Liver (tissue), 9 donors: ENCODE results near the gene RGS12. TPM values are rescaled to one million over a fixed set of nuclear protein-coding genes. Genes with fewer than 3 reads are reported as not detected.

ENCODE experiments used
- DNase-seq: peaks from one replicate; pipeline ENCODE4 v3.0.0-alpha.2; 2017; ENCODE audit warnings: low spot score
- H3K27ac ChIP-seq, 2 donors: one replicate each; pipeline ENCODE4 v1.7.0; 2013; ENCODE audit warnings: inconsistent platforms in 2 of 2, low read length in 2 of 2, control low read depth in 1 of 2, low read depth in 1 of 2, mild to moderate bottlenecking in 1 of 2
- H3K27me3 ChIP-seq, 4 donors: one replicate each; pipeline versions ENCODE4 v1.6.1 to v1.7.0; 2013; ENCODE audit warnings: low read length in 3 of 4, inconsistent platforms in 1 of 4, mild to moderate bottlenecking in 1 of 4, moderate library complexity in 1 of 4; ENCODE audit not compliant: control insufficient read depth in 4 of 4, insufficient read depth in 4 of 4
- H3K36me3 ChIP-seq, 4 donors: one replicate each; pipeline versions ENCODE4 v1.6.1 to v1.7.0; 2013; ENCODE audit warnings: low read length in 3 of 4, mild to moderate bottlenecking in 3 of 4, low read depth in 1 of 4, moderate library complexity in 1 of 4; ENCODE audit not compliant: control insufficient read depth in 4 of 4, insufficient read depth in 3 of 4
- H3K4me1 ChIP-seq, 4 donors: one replicate each; pipeline versions ENCODE4 v1.6.1 to v1.7.0; 2013; ENCODE audit warnings: low read length in 3 of 4, mild to moderate bottlenecking in 3 of 4, moderate library complexity in 1 of 4; ENCODE audit not compliant: control insufficient read depth in 4 of 4, insufficient read depth in 4 of 4
- H3K4me3 ChIP-seq, 3 donors: one replicate each; pipeline versions ENCODE4 v1.6.1 to v1.7.0; 2013; ENCODE audit warnings: low read length in 3 of 3, control low read depth in 1 of 3, low read depth in 1 of 3, mild to moderate bottlenecking in 1 of 3
- H3K9ac ChIP-seq, 2 donors: one replicate each; pipeline ENCODE4 v1.7.0; 2013; ENCODE audit warnings: low read length in 2 of 2, mild to moderate bottlenecking in 2 of 2, moderate library complexity in 2 of 2, control low read depth in 1 of 2, low read depth in 1 of 2
- H3K9me3 ChIP-seq, 4 donors: one replicate each; pipeline versions ENCODE4 v1.6.1 to v1.7.0; 2013; ENCODE audit warnings: low read length in 3 of 4; ENCODE audit not compliant: control insufficient read depth in 4 of 4
- EGR1 ChIP-seq, 2 donors: IDR thresholded peaks; 2 replicates each; pipeline ENCODE4 v1.6.1; 2016 to 2018; ENCODE audit warnings: antibody characterized with exemption in 2 of 2, low read depth in 2 of 2
- FOXA1 ChIP-seq: IDR thresholded peaks from 2 replicates; pipeline ENCODE4 v1.6.1; 2016; ENCODE audit warnings: antibody characterized with exemption
- FOXA2 ChIP-seq: IDR thresholded peaks from 2 replicates; pipeline ENCODE4 v1.6.1; 2016; ENCODE audit warnings: antibody characterized with exemption
- GABPA ChIP-seq, 2 donors: IDR thresholded peaks in 1 of 2; conservative IDR thresholded peaks in 1 of 2; 2 replicates each; pipeline ENCODE4 v1.6.1; 2016; ENCODE audit warnings: antibody characterized with exemption in 2 of 2, mild to moderate bottlenecking in 1 of 2, moderate library complexity in 1 of 2
- HNF4G ChIP-seq: IDR thresholded peaks from 2 replicates; pipeline ENCODE4 v1.6.1; 2016; ENCODE audit warnings: antibody characterized with exemption
- RAD21 ChIP-seq, 2 donors: IDR thresholded peaks; 2 replicates each; pipeline ENCODE4 v1.6.1; 2016; ENCODE audit warnings: antibody characterized with exemption in 2 of 2, mild to moderate bottlenecking in 2 of 2
- RXRA ChIP-seq, 2 donors: IDR thresholded peaks; 2 replicates each; pipeline ENCODE4 v1.6.1; 2017 to 2018; ENCODE audit warnings: antibody characterized with exemption in 2 of 2, mild to moderate bottlenecking in 1 of 2
- SP1 ChIP-seq: IDR thresholded peaks from 2 replicates; pipeline ENCODE4 v1.6.1; 2018; ENCODE audit warnings: antibody characterized with exemption, mild to moderate bottlenecking
- WGBS: extraction: QIAGEN DNeasy Blood & Tissue Kit; methylation state at CpG from one replicate; pipeline ENCODE4 v1.1.7; 2013; 5-methylcytosine and 5-hydroxymethylcytosine counted together
- polyA plus RNA-seq, 2 donors: library from polyadenylated mRNA; stranded (reverse) in 1 of 2; unstranded in 1 of 2; fragments of 200-250 nt in 1 of 2; fragments of >200 nt in 1 of 2; fragmentation: Nextera tagmentation in 1 of 2; extraction: Ambion mirVana in 1 of 2; gene quantifications; one replicate each; pipeline versions ENCODE4 v1.2.1 to v1.2.3, GENCODE V29; 2013 to 2015
- total RNA-seq, 2 donors: library from RNA; depleted of rRNA; stranded (reverse); fragments of >200 nt; gene quantifications; one replicate each; pipeline ENCODE4 v1.2.3, GENCODE V29; 2014
- TF ChIP-seq, protein P1 (sequence below): IDR thresholded peaks from 2 replicates; pipeline ENCODE4 v1.6.1; 2016; ENCODE audit warnings: antibody characterized with exemption
- TF ChIP-seq, protein P2 (sequence below): IDR thresholded peaks from 2 replicates; pipeline ENCODE4 v1.6.1; 2016; ENCODE audit warnings: antibody characterized with exemption, mild to moderate bottlenecking
- TF ChIP-seq, protein P3 (sequence below): IDR thresholded peaks from 2 replicates; pipeline ENCODE4 v1.6.1; 2016; ENCODE audit warnings: antibody characterized with exemption
- TF ChIP-seq, protein P4 (sequence below): fragments of 150-350 bp; IDR thresholded peaks from 2 replicates; pipeline ENCODE4 v1.5.1; 2017; ENCODE audit warnings: improper control_type of control experiment, low read depth, low read length; ENCODE audit not compliant: missing input control
- donor health status: healthy.
- donor health status: healthy.
- donor health status: healthy.
- donor health status: healthy.
- donor health status: healthy.

The RGS12 gene
- total and polyA plus RNA-seq, 4 donors, result 6.4 to 23.2 (median 11.5) TPM

DNA sequence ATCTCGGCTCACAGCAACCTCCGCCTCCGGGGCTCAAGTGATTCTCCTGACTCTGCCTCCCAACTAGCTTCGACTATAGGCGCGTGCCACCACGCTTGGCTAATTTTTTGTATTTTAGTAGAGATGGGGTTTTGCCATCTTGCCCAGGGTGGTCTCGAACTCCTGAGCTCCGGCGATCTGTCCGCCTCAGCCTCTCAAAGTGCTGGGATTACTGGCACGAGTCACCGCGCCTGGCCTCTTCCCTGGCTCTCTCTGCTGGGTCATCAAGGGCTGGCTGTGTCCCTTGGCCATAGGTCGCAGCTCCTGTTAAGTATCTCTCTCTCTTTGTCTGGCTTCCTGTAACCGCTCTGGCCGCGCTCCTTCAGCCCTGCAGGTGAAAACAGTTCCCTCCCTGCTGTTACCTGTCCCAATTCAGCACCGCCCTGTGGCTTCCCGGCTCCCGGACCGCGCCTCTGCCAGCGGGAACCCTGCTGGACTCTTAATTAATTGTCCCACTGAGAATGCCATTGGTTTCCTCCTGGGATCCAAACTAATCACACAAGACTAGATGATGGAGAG is 1.3 kb upstream of the RGS12 start:
- WGBS, result 33% methylated on average over 24 of the region's 24 CpGs
- peak overlapping the region; percentile 86 to 90 for H3K27ac ChIP-seq
- peaks cover 6 to 18% (median 14%) of the 10 kb centered on the region in 4 donors for H3K4me1 ChIP-seq
- peak overlapping the region; percentile 76 to 94 (median 85) for H3K4me3 ChIP-seq
- TF ChIP-seq, protein P1, sequence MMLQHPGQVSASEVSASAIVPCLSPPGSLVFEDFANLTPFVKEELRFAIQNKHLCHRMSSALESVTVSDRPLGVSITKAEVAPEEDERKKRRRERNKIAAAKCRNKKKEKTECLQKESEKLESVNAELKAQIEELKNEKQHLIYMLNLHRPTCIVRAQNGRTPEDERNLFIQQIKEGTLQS, result no peak
- TF ChIP-seq, protein P2, sequence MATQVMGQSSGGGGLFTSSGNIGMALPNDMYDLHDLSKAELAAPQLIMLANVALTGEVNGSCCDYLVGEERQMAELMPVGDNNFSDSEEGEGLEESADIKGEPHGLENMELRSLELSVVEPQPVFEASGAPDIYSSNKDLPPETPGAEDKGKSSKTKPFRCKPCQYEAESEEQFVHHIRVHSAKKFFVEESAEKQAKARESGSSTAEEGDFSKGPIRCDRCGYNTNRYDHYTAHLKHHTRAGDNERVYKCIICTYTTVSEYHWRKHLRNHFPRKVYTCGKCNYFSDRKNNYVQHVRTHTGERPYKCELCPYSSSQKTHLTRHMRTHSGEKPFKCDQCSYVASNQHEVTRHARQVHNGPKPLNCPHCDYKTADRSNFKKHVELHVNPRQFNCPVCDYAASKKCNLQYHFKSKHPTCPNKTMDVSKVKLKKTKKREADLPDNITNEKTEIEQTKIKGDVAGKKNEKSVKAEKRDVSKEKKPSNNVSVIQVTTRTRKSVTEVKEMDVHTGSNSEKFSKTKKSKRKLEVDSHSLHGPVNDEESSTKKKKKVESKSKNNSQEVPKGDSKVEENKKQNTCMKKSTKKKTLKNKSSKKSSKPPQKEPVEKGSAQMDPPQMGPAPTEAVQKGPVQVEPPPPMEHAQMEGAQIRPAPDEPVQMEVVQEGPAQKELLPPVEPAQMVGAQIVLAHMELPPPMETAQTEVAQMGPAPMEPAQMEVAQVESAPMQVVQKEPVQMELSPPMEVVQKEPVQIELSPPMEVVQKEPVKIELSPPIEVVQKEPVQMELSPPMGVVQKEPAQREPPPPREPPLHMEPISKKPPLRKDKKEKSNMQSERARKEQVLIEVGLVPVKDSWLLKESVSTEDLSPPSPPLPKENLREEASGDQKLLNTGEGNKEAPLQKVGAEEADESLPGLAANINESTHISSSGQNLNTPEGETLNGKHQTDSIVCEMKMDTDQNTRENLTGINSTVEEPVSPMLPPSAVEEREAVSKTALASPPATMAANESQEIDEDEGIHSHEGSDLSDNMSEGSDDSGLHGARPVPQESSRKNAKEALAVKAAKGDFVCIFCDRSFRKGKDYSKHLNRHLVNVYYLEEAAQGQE, result peak; percentile 61
- TF ChIP-seq, protein P3, sequence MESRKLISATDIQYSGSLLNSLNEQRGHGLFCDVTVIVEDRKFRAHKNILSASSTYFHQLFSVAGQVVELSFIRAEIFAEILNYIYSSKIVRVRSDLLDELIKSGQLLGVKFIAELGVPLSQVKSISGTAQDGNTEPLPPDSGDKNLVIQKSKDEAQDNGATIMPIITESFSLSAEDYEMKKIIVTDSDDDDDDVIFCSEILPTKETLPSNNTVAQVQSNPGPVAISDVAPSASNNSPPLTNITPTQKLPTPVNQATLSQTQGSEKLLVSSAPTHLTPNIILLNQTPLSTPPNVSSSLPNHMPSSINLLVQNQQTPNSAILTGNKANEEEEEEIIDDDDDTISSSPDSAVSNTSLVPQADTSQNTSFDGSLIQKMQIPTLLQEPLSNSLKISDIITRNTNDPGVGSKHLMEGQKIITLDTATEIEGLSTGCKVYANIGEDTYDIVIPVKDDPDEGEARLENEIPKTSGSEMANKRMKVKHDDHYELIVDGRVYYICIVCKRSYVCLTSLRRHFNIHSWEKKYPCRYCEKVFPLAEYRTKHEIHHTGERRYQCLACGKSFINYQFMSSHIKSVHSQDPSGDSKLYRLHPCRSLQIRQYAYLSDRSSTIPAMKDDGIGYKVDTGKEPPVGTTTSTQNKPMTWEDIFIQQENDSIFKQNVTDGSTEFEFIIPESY, result no peak
- TF ChIP-seq, protein P4, sequence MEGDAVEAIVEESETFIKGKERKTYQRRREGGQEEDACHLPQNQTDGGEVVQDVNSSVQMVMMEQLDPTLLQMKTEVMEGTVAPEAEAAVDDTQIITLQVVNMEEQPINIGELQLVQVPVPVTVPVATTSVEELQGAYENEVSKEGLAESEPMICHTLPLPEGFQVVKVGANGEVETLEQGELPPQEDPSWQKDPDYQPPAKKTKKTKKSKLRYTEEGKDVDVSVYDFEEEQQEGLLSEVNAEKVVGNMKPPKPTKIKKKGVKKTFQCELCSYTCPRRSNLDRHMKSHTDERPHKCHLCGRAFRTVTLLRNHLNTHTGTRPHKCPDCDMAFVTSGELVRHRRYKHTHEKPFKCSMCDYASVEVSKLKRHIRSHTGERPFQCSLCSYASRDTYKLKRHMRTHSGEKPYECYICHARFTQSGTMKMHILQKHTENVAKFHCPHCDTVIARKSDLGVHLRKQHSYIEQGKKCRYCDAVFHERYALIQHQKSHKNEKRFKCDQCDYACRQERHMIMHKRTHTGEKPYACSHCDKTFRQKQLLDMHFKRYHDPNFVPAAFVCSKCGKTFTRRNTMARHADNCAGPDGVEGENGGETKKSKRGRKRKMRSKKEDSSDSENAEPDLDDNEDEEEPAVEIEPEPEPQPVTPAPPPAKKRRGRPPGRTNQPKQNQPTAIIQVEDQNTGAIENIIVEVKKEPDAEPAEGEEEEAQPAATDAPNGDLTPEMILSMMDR, result peak; percentile 12
- no peak for TF ChIP-seq EGR1 (IDR thresholded peaks at IDR 0.05; ENCODE audit: low read depth in 2 of 2)
- TF ChIP-seq FOXA1, result no peak
- TF ChIP-seq SP1, result peak; percentile 30
- peak overlapping the region; percentile 20 to 77 for H3K9ac ChIP-seq
- DNase-seq, result no peak
- no peaks in the 10 kb centered on the region for H3K36me3 ChIP-seq
- H3K27me3 ChIP-seq, result peaks cover 0 to 2% (median 0%) of the 10 kb centered on the region in 4 donors
- no peaks in the 10 kb centered on the region for H3K9me3 ChIP-seq

DNA sequence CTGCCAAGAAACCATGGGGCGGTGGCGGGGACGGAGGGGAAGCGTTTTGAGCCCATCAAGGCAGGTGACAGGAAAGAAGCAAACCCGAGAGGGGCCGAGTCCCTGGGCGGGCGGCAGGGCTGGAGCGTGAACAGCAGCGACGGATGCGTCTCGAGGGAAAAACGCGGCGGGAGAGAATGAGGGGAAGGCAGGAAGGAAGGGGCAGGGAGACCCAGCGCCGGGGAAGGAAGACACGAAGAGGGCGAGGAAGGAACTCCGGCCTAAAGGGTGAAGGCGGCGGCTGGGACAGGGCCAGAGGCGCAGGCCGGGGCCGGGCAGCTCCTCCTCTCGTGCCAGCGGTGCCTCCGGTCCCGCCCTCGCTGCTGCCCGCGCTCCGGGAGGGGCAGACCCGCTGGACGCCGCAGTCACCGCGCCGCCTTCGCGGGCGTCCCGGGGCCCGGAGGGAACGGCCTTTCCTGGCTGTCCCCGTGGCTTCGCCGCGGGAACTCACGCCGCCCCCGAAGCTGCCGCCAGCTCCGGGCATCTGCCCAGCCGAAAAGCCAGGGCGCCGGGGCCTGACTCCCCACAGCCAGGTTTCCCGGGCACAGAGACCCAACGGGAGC is 751 bp upstream of the RGS12 start:
- Histone ChIP-seq H3K9ac (peak overlapping the region; percentile 33 to 77), H3K27ac (peak overlapping the region; percentile 86 to 90), H3K36me3 (no peaks in the 10 kb centered on the region), H3K4me1 (peaks cover 6 to 18% (median 14%) of the 10 kb centered on the region in 4 donors), H3K27me3 (peaks cover 0 to 2% (median 0%) of the 10 kb centered on the region in 4 donors), H3K9me3 (no peaks in the 10 kb centered on the region), H3K4me3 (peak overlapping the region; percentile 76 to 94 (median 85))
- DNase-seq, result no peak
- under 1% methylated on average over 60 of the region's 60 CpGs for WGBS
- TF ChIP-seq, protein P2, result no peak
- no peak for TF ChIP-seq SP1
- TF ChIP-seq RXRA (IDR thresholded peaks at IDR 0.05), result no peak
- no peak for TF ChIP-seq FOXA2
- no peak for TF ChIP-seq HNF4G
- TF ChIP-seq, protein P4, result no peak
- no peak for TF ChIP-seq RAD21 (IDR thresholded peaks at IDR 0.05)
- TF ChIP-seq, protein P3, result no peak
- no peak for TF ChIP-seq GABPA (IDR thresholded peaks at IDR 0.05 in 1 of 2, conservative IDR thresholded peaks at IDR 0.05 in 1 of 2)
